Heart left ventricle (tissue), 13 donors: ENCODE data around the gene CHL1.

Experiments used
- CTCF ChIP-seq, 12 donors: fragments of 200-600 bp; sonication (generic) in 4 of 12; IDR thresholded peaks; one replicate each; pipeline versions ENCODE4 v1.5.0 to v1.8.0; 2018 to 2022; ENCODE audit warnings: antibody characterized with exemption in 12 of 12, mild to moderate bottlenecking in 5 of 12
- POLR2A ChIP-seq, 2 donors: fragments of 450-650 bp; IDR thresholded peaks; one replicate each; pipeline ENCODE4 v1.6.1; 2017; ENCODE audit warnings: antibody characterized with exemption in 2 of 2, mild to moderate bottlenecking in 2 of 2, moderate library complexity in 2 of 2
- donor health status: ischemic (EF 13 %, LVEDD 7.1; RV severe dilation, severe dysfunction).
- donor health status: DM: no; HTN: yes; CAD: no.
- donor health status: DM: no; HTN: no; CAD: no.
- donor health status: ischemic (EF 25% LVEDD 6.9; RV normal size, moderate dysfunction).
- donor health status: ischemic (EF 25% LVEDD 5.7; RV mildly dilated, moderate dysfunction).
- donor health status: ischemic (EF 35%, LVEDD 5.7; RV mildly dilated, moderate dysfunction).
- donor health status: nonischemic (EF 11% LVEDD 7.7; RV severe dilation, severe dysfunction).
- donor health status: DM: yes; HTN: yes; CAD: no.
- donor health status: PGD.
- donor health status: ischemic (EF 29% LVEDD 5.4; RV normal size, mild dysfunction).
- donor health status: nonischemic (EF 23%, LVEDD 6.1; RV moderate dilation, normal function).

GRCh38 chr3:270688-271087 lies 74.1 kb downstream of the CHL1 start:
- no peak for TF ChIP-seq CTCF (IDR thresholded peaks at IDR 0.05)
- no peak for TF ChIP-seq POLR2A (IDR thresholded peaks at IDR 0.05)
